GM12891 (cell line): ENCODE results near the gene ACVR1.

ENCODE experiments used
- DNase-seq: peaks from one replicate; pipeline ENCODE4 v3.0.0; 2011; ENCODE audit warnings: low spot score; ENCODE audit not compliant: insufficient read length
- FAIRE-seq: peaks from 2 replicates; lab custom pipeline; 2011; peaks lifted over from hg19 to GRCh38; lab: Jason Lieb, UNC
- PAX5 ChIP-seq: IDR thresholded peaks from 2 replicates; pipeline ENCODE4 v1.6.1; 2011; ENCODE audit warnings: low read length, moderate library complexity, mild to moderate bottlenecking; ENCODE audit not compliant: insufficient read depth, severe bottlenecking
- POLR2A ChIP-seq: IDR thresholded peaks from 2 replicates; pipeline ENCODE4 v1.6.1; 2011; ENCODE audit warnings: low read depth, low read length, control low read depth
- POLR2AphosphoS5 ChIP-seq: IDR thresholded peaks from 2 replicates; pipeline ENCODE4 v1.6.1; 2011; ENCODE audit warnings: low read depth, low read length, control low read depth
- POU2F2 ChIP-seq: IDR thresholded peaks from 2 replicates; pipeline ENCODE4 v1.6.1; 2011; ENCODE audit warnings: low read depth, mild to moderate bottlenecking, control low read depth, low read length, moderate library complexity
- SPI1 ChIP-seq: IDR thresholded peaks from 2 replicates; pipeline ENCODE4 v1.6.1; 2011; ENCODE audit warnings: low read depth, low read length, control low read depth
- TAF1 ChIP-seq: IDR thresholded peaks from 2 replicates; pipeline ENCODE4 v1.6.1; 2011; ENCODE audit warnings: low read depth, low read length, control low read depth

ACVR1 gene

GRCh38 chr2:157842106-157842879 is 33.8 kb downstream of the ACVR1 start:
- DNase-seq (no peak), FAIRE-seq (no peak)
- no peak for TF ChIP-seq PAX5
- TF ChIP-seq POU2F2, result no peak
- TF ChIP-seq TAF1, result no peak
- no peak for TF ChIP-seq POLR2AphosphoS5
- no peak for TF ChIP-seq POLR2A
- no peak for TF ChIP-seq SPI1

GRCh38 chr2:157841485-157841884 is 34.6 kb downstream of the ACVR1 start:
- no peak for FAIRE-seq
- no peak for TF ChIP-seq TAF1
- TF ChIP-seq POU2F2, result no peak
- TF ChIP-seq PAX5, result no peak
- no peak for TF ChIP-seq POLR2AphosphoS5
- TF ChIP-seq POLR2A, result no peak
- TF ChIP-seq SPI1, result no peak
- no peak for DNase-seq

GRCh38 chr2:157840568-157841156 is 35.5 kb downstream of the ACVR1 start:
- DNase-seq (no peak), FAIRE-seq (no peak)
- TF ChIP-seq TAF1, result no peak
- TF ChIP-seq POLR2AphosphoS5, result no peak
- TF ChIP-seq PAX5, result no peak
- TF ChIP-seq POU2F2, result no peak
- no peak for TF ChIP-seq POLR2A
- no peak for TF ChIP-seq SPI1

GRCh38 chr2:157839822-157840221 is 36.3 kb downstream of the ACVR1 start:
- no peak for TF ChIP-seq SPI1
- no peak for TF ChIP-seq POLR2AphosphoS5
- no peak for TF ChIP-seq TAF1
- no peak for TF ChIP-seq POLR2A
- TF ChIP-seq POU2F2, result no peak
- no peak for TF ChIP-seq PAX5
- DNase-seq (no peak), FAIRE-seq (no peak)

GRCh38 chr2:157839162-157839801 is 36.8 kb downstream of the ACVR1 start:
- FAIRE-seq (no peak), DNase-seq (no peak)
- TF ChIP-seq TAF1 (no peak), SPI1 (no peak), POLR2AphosphoS5 (no peak), PAX5 (no peak), POU2F2 (no peak), POLR2A (no peak)

GRCh38 chr2:157838442-157839161 is 37.5 kb downstream of the ACVR1 start:
- no peak for TF ChIP-seq SPI1
- no peak for TF ChIP-seq POLR2A
- TF ChIP-seq TAF1, result no peak
- no peak for TF ChIP-seq PAX5
- TF ChIP-seq POU2F2, result no peak
- no peak for FAIRE-seq
- DNase-seq, result no peak

GRCh38 chr2:157837851-157838441 is 38.2 kb downstream of the ACVR1 start:
- no peak for FAIRE-seq
- DNase-seq, result no peak
- TF ChIP-seq PAX5 (no peak), POLR2AphosphoS5 (no peak), TAF1 (no peak), SPI1 (no peak), POU2F2 (no peak), POLR2A (no peak)

- no peak for TF ChIP-seq POLR2AphosphoS5
- TF ChIP-seq POU2F2, result no peak
- no peak for TF ChIP-seq TAF1
- TF ChIP-seq POLR2A, result no peak
- no peak for TF ChIP-seq PAX5
- TF ChIP-seq SPI1, result no peak
- FAIRE-seq, result no peak
- no peak for DNase-seq
These were observed 39.6 kb downstream of the ACVR1 start for GRCh38 chr2:157836531-157836930.
